HepG2 (cell line): ENCODE data around the gene PIM3. TPM values are rescaled to one million over a fixed set of nuclear protein-coding genes. Genes with fewer than 3 reads are reported as not detected.
A peak's percentile ranks its signal among the peaks of the same experiment; 100 is the strongest.

Experiments used
- AGO1 ChIP-seq: fragments of 200-400 bp; formaldehyde crosslinking; IDR thresholded peaks from 2 replicates; pipeline ENCODE4 v1.6.1; 2017; ENCODE audit warnings: mild to moderate bottlenecking, low read depth, low read length, moderate library complexity; ENCODE audit not compliant: poor library complexity, severe bottlenecking
- ARHGAP35 ChIP-seq: sonication (generic); formaldehyde crosslinking; IDR thresholded peaks from 2 replicates; pipeline ENCODE4 v1.9.0; 2022; ENCODE audit warnings: mild to moderate bottlenecking, inconsistent platforms, moderate library complexity, missing genetic modification reagents, borderline replicate concordance
- ATRX ChIP-seq: sonication (generic); formaldehyde crosslinking; IDR thresholded peaks from 2 replicates; pipeline ENCODE4 v1.4.0; 2020; ENCODE audit warnings: missing genetic modification reagents, borderline replicate concordance
- CHD2 ChIP-seq: IDR thresholded peaks from 2 replicates; pipeline ENCODE4 v1.6.1; 2011; ENCODE audit warnings: low read depth, low read length, improper control_type of control experiment
- DNMT1 ChIP-seq: sonication (generic); formaldehyde crosslinking; IDR thresholded peaks from 2 replicates; pipeline ENCODE4 v1.5.1; 2020; ENCODE audit warnings: mild to moderate bottlenecking, missing genetic modification reagents
- EZH2 ChIP-seq: conservative IDR thresholded peaks from 2 replicates; pipeline ENCODE4 v1.6.1; 2012; ENCODE audit warnings: mild to moderate bottlenecking, low read depth, low read length, moderate library complexity
- FIP1L1 ChIP-seq: fragments of 200-400 bp; formaldehyde crosslinking; IDR thresholded peaks from 2 replicates; pipeline ENCODE4 v1.6.1; 2018; ENCODE audit warnings: low read depth, mild to moderate bottlenecking, low read length, moderate library complexity, borderline replicate concordance; ENCODE audit not compliant: insufficient read depth
- FOXC1 ChIP-seq: sonication (generic); formaldehyde crosslinking; IDR thresholded peaks from 2 replicates; pipeline ENCODE4 v1.8.0; 2022; ENCODE audit warnings: mild to moderate bottlenecking, missing genetic modification reagents, borderline replicate concordance
- GMEB1 ChIP-seq: sonication (generic); formaldehyde crosslinking; IDR thresholded peaks from 2 replicates; pipeline ENCODE4 v1.5.1; 2020; ENCODE audit warnings: missing genetic modification reagents, mild to moderate bottlenecking, borderline replicate concordance
- HNRNPH1 ChIP-seq: fragments of 200-400 bp; formaldehyde crosslinking; optimal IDR thresholded peaks from 2 replicates; pipeline ENCODE3; 2017; ENCODE audit warnings: mild to moderate bottlenecking, low read depth, low read length
- HOXA7 ChIP-seq: sonication (generic); formaldehyde crosslinking; IDR thresholded peaks from 2 replicates; pipeline ENCODE4 v1.8.1; 2022; ENCODE audit warnings: mild to moderate bottlenecking, missing genetic modification reagents, moderate library complexity
- LCORL ChIP-seq, 2 experiments: fragments of 450-650 bp in 1 of 2; sonication (generic) in 1 of 2; formaldehyde crosslinking in 1 of 2; IDR thresholded peaks; 2 replicates each; pipeline versions ENCODE4 v1.5.0 to v1.6.1; 2017 to 2020; ENCODE audit warnings: antibody characterized with exemption in 1 of 2, missing genetic modification reagents in 1 of 2
- NFE2L2 ChIP-seq: fragments of 150-350 bp; IDR thresholded peaks from 2 replicates; pipeline ENCODE4 v1.6.1; 2014; ENCODE audit warnings: low read length
- NFKB2 ChIP-seq: sonication (generic); formaldehyde crosslinking; IDR thresholded peaks from 2 replicates; pipeline ENCODE4 v1.4.0; 2020; ENCODE audit warnings: missing genetic modification reagents, borderline replicate concordance
- NR0B2 ChIP-seq: sonication (generic); formaldehyde crosslinking; IDR thresholded peaks from 2 replicates; pipeline ENCODE4 v1.4.0; 2020; ENCODE audit warnings: mild to moderate bottlenecking, missing genetic modification reagents
- RCOR2 ChIP-seq: IDR thresholded peaks from 2 replicates; pipeline ENCODE4 v1.6.1; 2016; ENCODE audit warnings: missing biosample characterization, missing genetic modification reagents
- REL ChIP-seq: sonication (generic); formaldehyde crosslinking; conservative IDR thresholded peaks from 2 replicates; pipeline ENCODE4 v1.8.0; 2022; ENCODE audit warnings: mild to moderate bottlenecking, missing genetic modification reagents, moderate library complexity
- ZBTB7B ChIP-seq: sonication (generic); formaldehyde crosslinking; IDR thresholded peaks from 2 replicates; pipeline ENCODE4 v1.4.0; 2020; ENCODE audit warnings: missing genetic modification reagents
- ZFX ChIP-seq: sonication (generic); formaldehyde crosslinking; IDR thresholded peaks from 2 replicates; pipeline ENCODE4 v1.4.0; 2020; ENCODE audit warnings: mild to moderate bottlenecking, low read depth, missing genetic modification reagents, moderate library complexity
- ZNF468 ChIP-seq: sonication (generic); formaldehyde crosslinking; IDR thresholded peaks from 2 replicates; pipeline ENCODE4 v1.8.0; 2022; ENCODE audit warnings: mild to moderate bottlenecking, moderate library complexity, missing genetic modification reagents
- ZNF670 ChIP-seq: sonication (generic); formaldehyde crosslinking; IDR thresholded peaks from 2 replicates; pipeline ENCODE4 v1.8.0; 2022; ENCODE audit warnings: mild to moderate bottlenecking, missing genetic modification reagents, borderline replicate concordance
- polyA plus RNA-seq, 8 experiments: library from polyadenylated mRNA; depleted of rRNA in 3 of 8; stranded (reverse) in 7 of 8; unstranded in 1 of 8; fragments of >200 nt; fragmentation: Illumina TruSeq in 4 of 8; extraction: Trizol in 4 of 8; gene quantifications; 2 replicates each; pipeline versions ENCODE4 v1.2.1 to v1.2.3, GENCODE V29; 2011 to 2016; ENCODE audit warnings: low read depth in 4 of 8, missing spikeins in 1 of 8, mixed read lengths in 1 of 8; ENCODE audit not compliant: insufficient read depth in 1 of 8
- total RNA-seq, 5 experiments: library from RNA; depleted of rRNA; stranded (reverse); fragments of >200 nt; fragmentation: Illumina TruSeq; extraction: Trizol; gene quantifications; 2 replicates each; pipeline ENCODE4 v1.2.3, GENCODE V29; 2016; ENCODE audit warnings: low read depth in 1 of 5
- TF ChIP-seq, protein P1 (sequence below): sonication (generic); formaldehyde crosslinking; IDR thresholded peaks from 2 replicates; pipeline ENCODE4 v1.4.0; 2020; ENCODE audit warnings: low read depth, mild to moderate bottlenecking, missing genetic modification reagents
- TF ChIP-seq, protein P2 (sequence below): sonication (generic); formaldehyde crosslinking; IDR thresholded peaks from 2 replicates; pipeline ENCODE4 v1.4.0; 2020; ENCODE audit warnings: mild to moderate bottlenecking, missing genetic modification reagents
- TF ChIP-seq, protein P3 (sequence below): sonication (generic); formaldehyde crosslinking; IDR thresholded peaks from 2 replicates; pipeline ENCODE4 v1.4.0; 2020; ENCODE audit warnings: mild to moderate bottlenecking, low read depth, missing genetic modification reagents

PIM3 gene
- total and polyA plus RNA-seq, 2 of the 13 experiments (the other 11 are each of a cell fraction or from before 2014, with no cell fraction given) = 21.6 to 31.2 TPM

- peak; percentile 19; the same call in 1 of the 2 replicates for TF ChIP-seq GMEB1 (CRISPR knock-in tag)
- no peak for TF ChIP-seq ZNF670 (CRISPR knock-in tag)
- no peak for TF ChIP-seq RCOR2 (CRISPR knock-in tag)
- peak; percentile 42; the same call in 1 of the 2 replicates for TF ChIP-seq FOXC1
- no peak for TF ChIP-seq EZH2
- TF ChIP-seq REL = no peak
- TF ChIP-seq, protein P1, sequence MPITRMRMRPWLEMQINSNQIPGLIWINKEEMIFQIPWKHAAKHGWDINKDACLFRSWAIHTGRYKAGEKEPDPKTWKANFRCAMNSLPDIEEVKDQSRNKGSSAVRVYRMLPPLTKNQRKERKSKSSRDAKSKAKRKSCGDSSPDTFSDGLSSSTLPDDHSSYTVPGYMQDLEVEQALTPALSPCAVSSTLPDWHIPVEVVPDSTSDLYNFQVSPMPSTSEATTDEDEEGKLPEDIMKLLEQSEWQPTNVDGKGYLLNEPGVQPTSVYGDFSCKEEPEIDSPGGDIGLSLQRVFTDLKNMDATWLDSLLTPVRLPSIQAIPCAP = no peak
- TF ChIP-seq ZFX (CRISPR knock-in tag) = peak; percentile 73
- TF ChIP-seq NFE2L2 = no peak
- no peak for TF ChIP-seq NFKB2 (CRISPR knock-in tag)
- TF ChIP-seq ZBTB7B (CRISPR knock-in tag) = peak; percentile 44; the same call in 1 of the 2 replicates
- TF ChIP-seq ARHGAP35 = no peak
- TF ChIP-seq NR0B2 (CRISPR knock-in tag) = no peak
- TF ChIP-seq CHD2 = no peak
- TF ChIP-seq, protein P2, sequence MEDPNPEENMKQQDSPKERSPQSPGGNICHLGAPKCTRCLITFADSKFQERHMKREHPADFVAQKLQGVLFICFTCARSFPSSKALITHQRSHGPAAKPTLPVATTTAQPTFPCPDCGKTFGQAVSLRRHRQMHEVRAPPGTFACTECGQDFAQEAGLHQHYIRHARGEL (CRISPR knock-in tag) = no peak
- no peak for TF ChIP-seq DNMT1 (CRISPR knock-in tag)
- TF ChIP-seq FIP1L1 = no peak
- TF ChIP-seq HNRNPH1 = no peak
- no peak for TF ChIP-seq HOXA7 (CRISPR knock-in tag)
- TF ChIP-seq, protein P3, sequence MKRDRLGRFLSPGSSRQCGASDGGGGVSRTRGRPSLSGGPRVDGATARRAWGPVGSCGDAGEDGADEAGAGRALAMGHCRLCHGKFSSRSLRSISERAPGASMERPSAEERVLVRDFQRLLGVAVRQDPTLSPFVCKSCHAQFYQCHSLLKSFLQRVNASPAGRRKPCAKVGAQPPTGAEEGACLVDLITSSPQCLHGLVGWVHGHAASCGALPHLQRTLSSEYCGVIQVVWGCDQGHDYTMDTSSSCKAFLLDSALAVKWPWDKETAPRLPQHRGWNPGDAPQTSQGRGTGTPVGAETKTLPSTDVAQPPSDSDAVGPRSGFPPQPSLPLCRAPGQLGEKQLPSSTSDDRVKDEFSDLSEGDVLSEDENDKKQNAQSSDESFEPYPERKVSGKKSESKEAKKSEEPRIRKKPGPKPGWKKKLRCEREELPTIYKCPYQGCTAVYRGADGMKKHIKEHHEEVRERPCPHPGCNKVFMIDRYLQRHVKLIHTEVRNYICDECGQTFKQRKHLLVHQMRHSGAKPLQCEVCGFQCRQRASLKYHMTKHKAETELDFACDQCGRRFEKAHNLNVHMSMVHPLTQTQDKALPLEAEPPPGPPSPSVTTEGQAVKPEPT (CRISPR knock-in tag) = no peak
- TF ChIP-seq ATRX (CRISPR knock-in tag) = no peak
- no peak for TF ChIP-seq LCORL (IDR thresholded peaks at IDR 0.05)
- TF ChIP-seq LCORL (CRISPR knock-in tag; IDR thresholded peaks at IDR 0.05) = peak; percentile 96
- TF ChIP-seq ZNF468 = no peak
- no peak for TF ChIP-seq AGO1
Measured at GRCh38 chr22:49951986-49952896, 8.3 kb upstream of the PIM3 start (continued).
